Lung (tissue), 12 donors: ENCODE data around the gene KHK. TPM values are rescaled to one million over a fixed set of nuclear protein-coding genes. Genes with fewer than 3 reads are reported as not detected.
"Not testable (repeated sequence)": the region's sequence is repeated elsewhere in the genome, so short reads cannot be mapped to it uniquely, and the experiment has no call there.

ENCODE experiments used
- ATAC-seq: fragments of 200-7000 bp; cut with Tn5 transposase; one replicate; pipeline ENCODE4 v1.9.1; 2020; ENCODE audit warnings: moderate number of reproducible peaks; ENCODE audit not compliant: insufficient read depth, low FRiP score
- DNase-seq, 3 donors: peaks; one replicate each; pipeline ENCODE4 v3.0.0-alpha.2; 2013 to 2017
- H3K27ac ChIP-seq, 2 donors: one replicate each; pipeline ENCODE4 v1.5.1; 2013; ENCODE audit warnings: mild to moderate bottlenecking in 2 of 2, moderate library complexity in 2 of 2, control low read depth in 1 of 2, inconsistent platforms in 1 of 2, low read depth in 1 of 2, low read length in 1 of 2
- H3K27me3 ChIP-seq, 3 donors: one replicate each; pipeline ENCODE4 v1.5.1; 2013; ENCODE audit warnings: low read length in 2 of 3; ENCODE audit not compliant: control insufficient read depth in 3 of 3, insufficient read depth in 3 of 3
- H3K36me3 ChIP-seq, 4 donors: one replicate each; pipeline ENCODE4 v1.5.1; 2013; ENCODE audit warnings: low read length in 4 of 4, mild to moderate bottlenecking in 1 of 4, moderate library complexity in 1 of 4; ENCODE audit not compliant: control insufficient read depth in 4 of 4, insufficient read depth in 4 of 4
- H3K4me1 ChIP-seq, 5 donors: one replicate each; pipeline ENCODE4 v1.5.1; 2013; ENCODE audit warnings: low read length in 5 of 5, mild to moderate bottlenecking in 2 of 5, moderate library complexity in 1 of 5; ENCODE audit not compliant: control insufficient read depth in 5 of 5, insufficient read depth in 5 of 5
- H3K4me3 ChIP-seq: one replicate; pipeline ENCODE4 v1.5.1; 2013; ENCODE audit warnings: mild to moderate bottlenecking, control low read depth, moderate library complexity
- H3K9ac ChIP-seq, 2 donors: one replicate each; pipeline ENCODE4 v1.5.1; 2013; ENCODE audit warnings: low read length in 2 of 2, control low read depth in 1 of 2; ENCODE audit not compliant: insufficient read depth in 1 of 2
- H3K9me3 ChIP-seq, 4 donors: one replicate each; pipeline ENCODE4 v1.5.1; 2013; ENCODE audit warnings: low read length in 3 of 4, mild to moderate bottlenecking in 1 of 4, moderate library complexity in 1 of 4; ENCODE audit not compliant: control insufficient read depth in 4 of 4, insufficient read depth in 3 of 4
- WGBS, 2 donors: extraction: QIAGEN DNeasy Blood & Tissue Kit; methylation state at CpG; one replicate each; pipeline ENCODE4 v1.1.7; 2013; 5-methylcytosine and 5-hydroxymethylcytosine counted together
- polyA plus RNA-seq, 2 donors: library from polyadenylated mRNA; stranded (reverse); fragments of 200-250 nt; gene quantifications; one replicate each; pipeline ENCODE4 v1.2.1, GENCODE V29; 2013
- total RNA-seq, 2 donors: library from RNA; depleted of rRNA in 1 of 2; stranded (reverse); fragments of >200 nt in 1 of 2; gene quantifications; one replicate each; pipeline ENCODE4 v1.2.1, GENCODE V29; 2014 to 2021
- TF ChIP-seq, protein P1 (sequence below): IDR thresholded peaks from 2 replicates; pipeline ENCODE4 v1.5.1; 2012; ENCODE audit warnings: mild to moderate bottlenecking; ENCODE audit errors: control extremely low read depth, extremely low read depth
- donor health status: control.
- donor health status: control.
- donor health status: Bipolar disorder and iron deficiency.
- donor health status: healthy.
- donor health status: DM: yes; HTN: yes; CAD: no.

KHK gene
- total and polyA plus RNA-seq, 4 donors: 1.6 to 7.6 (median 3.7) TPM

DNA sequence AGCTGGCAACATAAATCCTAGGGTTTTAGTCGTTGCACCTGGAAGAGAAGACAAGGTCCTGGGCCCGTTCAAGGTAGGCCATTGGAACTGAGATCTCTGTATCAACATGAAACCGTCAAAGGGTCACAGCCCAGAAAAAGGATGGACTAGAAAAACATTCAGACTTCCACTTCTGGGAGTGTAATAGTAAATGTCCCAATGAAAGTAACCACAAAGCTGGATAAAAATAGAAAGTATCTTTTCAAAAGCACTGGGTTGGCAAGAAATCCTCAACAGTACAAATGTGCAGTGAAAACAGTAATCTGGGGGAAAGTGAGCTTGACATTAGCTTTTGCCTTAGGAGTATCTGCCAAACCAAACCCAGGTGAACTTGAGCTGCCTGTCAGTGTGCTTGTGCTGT is 19.4 kb downstream of the KHK start:
- TF ChIP-seq, protein P1, sequence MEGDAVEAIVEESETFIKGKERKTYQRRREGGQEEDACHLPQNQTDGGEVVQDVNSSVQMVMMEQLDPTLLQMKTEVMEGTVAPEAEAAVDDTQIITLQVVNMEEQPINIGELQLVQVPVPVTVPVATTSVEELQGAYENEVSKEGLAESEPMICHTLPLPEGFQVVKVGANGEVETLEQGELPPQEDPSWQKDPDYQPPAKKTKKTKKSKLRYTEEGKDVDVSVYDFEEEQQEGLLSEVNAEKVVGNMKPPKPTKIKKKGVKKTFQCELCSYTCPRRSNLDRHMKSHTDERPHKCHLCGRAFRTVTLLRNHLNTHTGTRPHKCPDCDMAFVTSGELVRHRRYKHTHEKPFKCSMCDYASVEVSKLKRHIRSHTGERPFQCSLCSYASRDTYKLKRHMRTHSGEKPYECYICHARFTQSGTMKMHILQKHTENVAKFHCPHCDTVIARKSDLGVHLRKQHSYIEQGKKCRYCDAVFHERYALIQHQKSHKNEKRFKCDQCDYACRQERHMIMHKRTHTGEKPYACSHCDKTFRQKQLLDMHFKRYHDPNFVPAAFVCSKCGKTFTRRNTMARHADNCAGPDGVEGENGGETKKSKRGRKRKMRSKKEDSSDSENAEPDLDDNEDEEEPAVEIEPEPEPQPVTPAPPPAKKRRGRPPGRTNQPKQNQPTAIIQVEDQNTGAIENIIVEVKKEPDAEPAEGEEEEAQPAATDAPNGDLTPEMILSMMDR: no peak
- Histone ChIP-seq H3K36me3 (no peaks in the 10 kb centered on the region), H3K27ac (no peak overlapping the region), H3K9ac (no peak overlapping the region), H3K27me3 (no peaks in the 10 kb centered on the region), H3K4me3 (no peak overlapping the region), H3K4me1 (no peaks in the 10 kb centered on the region), H3K9me3 (no peaks in the 10 kb centered on the region)
- ATAC-seq (no peak), DNase-seq (no peak)
- 70 to 73% methylated on average over 3 of the region's 3 CpGs for WGBS, 2 donors

DNA sequence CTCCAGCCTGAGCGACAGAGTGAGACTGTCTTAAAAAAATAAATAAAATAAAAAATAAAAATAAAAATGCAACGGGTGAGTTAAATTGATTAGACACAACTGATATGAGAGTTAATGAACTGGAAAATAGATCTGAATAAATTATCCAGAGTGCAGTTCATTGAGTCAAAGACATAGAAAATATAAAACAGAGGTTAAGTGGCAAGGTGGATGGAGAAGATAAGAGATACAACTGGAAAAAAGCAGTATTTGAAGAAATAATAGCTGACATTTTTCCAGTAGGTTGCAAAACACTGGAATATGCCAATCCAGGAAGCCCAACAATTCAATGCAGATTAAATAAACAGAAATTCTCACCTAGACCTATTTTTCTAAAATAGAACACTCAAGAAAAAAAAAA is 21.6 kb downstream of the KHK start:
- Histone ChIP-seq H3K27ac (no peak overlapping the region), H3K36me3 (no peaks in the 10 kb centered on the region), H3K9ac (no peak overlapping the region), H3K9me3 (no peaks in the 10 kb centered on the region), H3K4me1 (no peaks in the 10 kb centered on the region), H3K27me3 (no peaks in the 10 kb centered on the region), H3K4me3 (no peak overlapping the region)
- ATAC-seq (no peak), DNase-seq (no peak)
- WGBS, 2 donors: 83 to 97% methylated on average over 2 of the region's 2 CpGs
- TF ChIP-seq, protein P1: no peak

DNA sequence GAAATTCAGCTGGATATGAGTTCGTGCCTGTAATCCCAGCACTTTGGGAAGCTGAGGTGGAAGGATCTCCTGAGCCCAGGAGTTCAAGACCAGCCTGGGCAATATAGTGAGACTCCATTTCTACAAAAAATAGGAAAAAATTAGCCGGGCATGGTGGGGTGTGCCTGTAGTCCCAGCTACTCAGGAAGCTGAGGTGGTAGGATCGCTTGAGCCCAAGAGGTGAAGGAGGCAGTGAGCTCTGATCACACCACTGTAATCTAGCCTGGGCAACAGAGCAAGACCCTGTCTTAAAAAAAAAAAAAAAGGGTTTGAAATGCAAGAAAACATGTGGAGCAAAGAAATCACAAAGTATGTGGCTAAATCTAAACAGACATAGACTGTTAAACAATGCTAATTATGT is 22.5 kb downstream of the KHK start:
- DNase-seq (no peak), ATAC-seq (no peak)
- no peak overlapping the region for H3K9ac ChIP-seq
- TF ChIP-seq, protein P1: no peak
- no peaks in the 10 kb centered on the region for H3K36me3 ChIP-seq
- 90 to 95% methylated on average over 3 of the region's 3 CpGs for WGBS, 2 donors
- no peaks in the 10 kb centered on the region for H3K9me3 ChIP-seq
- H3K4me1 ChIP-seq: no peaks in the 10 kb centered on the region
- no peak overlapping the region for H3K27ac ChIP-seq
- no peak overlapping the region for H3K4me3 ChIP-seq
- H3K27me3 ChIP-seq: no peaks in the 10 kb centered on the region

DNA sequence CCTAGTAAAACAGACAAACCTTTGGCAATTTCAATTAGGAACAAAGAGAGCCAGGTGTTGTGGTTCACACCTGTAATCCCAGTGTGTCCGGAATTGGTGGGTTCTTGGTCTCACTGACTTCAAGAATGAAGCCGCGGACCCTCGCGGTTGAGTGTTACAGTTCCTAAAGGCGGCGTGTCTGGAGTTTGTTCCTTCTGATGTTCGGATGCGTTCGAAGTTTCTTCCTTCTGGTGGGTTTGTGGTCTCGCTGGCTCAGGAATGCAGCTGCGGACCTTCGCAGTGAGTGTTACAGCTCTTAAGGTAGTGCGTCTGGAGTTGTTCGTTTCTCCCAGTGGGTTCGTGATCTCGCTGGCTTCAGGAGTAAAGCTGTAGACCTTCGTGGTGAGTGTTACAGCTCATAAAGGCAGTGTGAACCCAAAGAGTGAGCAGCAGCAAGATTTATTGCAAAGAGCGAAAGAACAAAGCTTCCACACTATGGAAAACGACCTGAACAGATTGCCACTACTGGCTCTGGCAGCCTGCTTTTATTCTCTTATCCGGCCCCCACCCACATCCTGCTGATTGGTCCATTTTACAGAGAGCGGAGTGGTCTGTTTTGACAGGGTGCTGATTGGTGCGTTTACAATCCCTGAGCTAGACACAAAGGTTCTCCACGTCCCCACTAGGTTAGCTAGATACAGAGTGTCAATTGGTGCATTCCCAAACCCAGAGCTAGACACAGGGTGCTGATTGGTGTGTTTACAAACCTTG is 24.2 kb downstream of the KHK start:
- H3K36me3 ChIP-seq, H3K9me3 ChIP-seq, H3K4me1 ChIP-seq, H3K27ac ChIP-seq, H3K4me3 ChIP-seq, DNase-seq, H3K27me3 ChIP-seq, ATAC-seq, H3K9ac ChIP-seq: not testable (repeated sequence)
- WGBS, 2 donors: 85 to 89% methylated on average over 24 of the region's 24 CpGs

DNA sequence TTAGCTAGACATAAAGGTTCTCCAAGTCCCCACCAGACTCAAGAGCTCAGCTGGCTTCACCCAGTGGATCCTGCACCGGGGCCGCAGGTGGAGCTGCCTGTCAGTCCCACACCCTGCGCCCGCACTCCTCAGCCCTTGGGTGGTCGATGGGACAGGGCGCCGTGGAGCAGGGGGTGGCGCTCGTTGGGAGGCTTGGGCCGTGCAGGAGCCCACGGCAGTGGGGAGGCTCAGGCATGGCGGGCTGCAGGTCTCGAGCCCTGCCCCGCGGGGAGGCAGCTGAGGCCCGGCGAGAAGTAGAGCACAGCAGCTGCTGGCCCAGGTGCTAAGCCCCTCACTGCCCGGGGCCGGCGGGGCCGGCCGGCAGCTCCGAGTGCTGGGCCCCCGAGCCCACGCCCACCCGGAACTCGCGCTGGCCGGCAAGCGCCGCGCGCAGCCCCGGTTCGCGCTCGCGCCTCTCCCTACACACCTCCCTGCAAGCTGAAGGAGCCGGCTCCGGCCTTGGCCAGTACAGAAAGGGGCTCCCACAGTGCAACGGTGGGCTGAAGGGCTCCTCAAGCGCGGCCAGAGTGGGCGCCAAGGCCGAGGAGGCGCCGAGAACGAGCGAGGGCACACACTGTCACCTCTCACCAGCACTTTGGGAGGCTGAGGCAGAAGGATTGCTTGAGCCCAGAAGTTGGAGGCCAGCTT is 25.0 kb downstream of the KHK start:
- not testable (repeated sequence) for H3K9ac ChIP-seq, H3K27me3 ChIP-seq, H3K9me3 ChIP-seq, H3K36me3 ChIP-seq, H3K27ac ChIP-seq, H3K4me1 ChIP-seq, DNase-seq, ATAC-seq, H3K4me3 ChIP-seq
- 92 to 96% methylated on average over 45 to 49 of the region's 49 CpGs for WGBS, 2 donors
